ENCODE measurements around the gene TPRX1. TPM values are rescaled to one million over a fixed set of nuclear protein-coding genes. Genes with fewer than 3 reads are reported as not detected.
"Not testable (repeated sequence)": the region's sequence is repeated elsewhere in the genome, so short reads cannot be mapped to it uniquely, and the experiment has no call there.

The TPRX1 gene
- polyA plus RNA-seq, 3 donors, result not detected

GRCh38 chr19:47766359-47766620 is 38.1 kb downstream of the TPRX1 start:
- Histone ChIP-seq H3K79me2 (ENCODE audit: insufficient read depth, low read length) (no peaks in the 10 kb centered on the region), H3K4me3 (replicated peaks in 1 of 3; ENCODE audit: low read depth in 2 of 3, low read length in 3 of 3) (no peak overlapping the region), H3K4me2 (replicated peaks; ENCODE audit: extremely low read depth, low read length, poor library complexity, severe bottlenecking) (no peak overlapping the region), H3K27ac (ENCODE audit: low read depth in 1 of 2, low read length in 2 of 2) (no peak overlapping the region), H3K9ac (ENCODE audit: insufficient read depth, low read length, poor library complexity, severe bottlenecking) (no peak overlapping the region), H3K4me1 (ENCODE audit: control insufficient read depth in 1 of 2, insufficient read depth in 2 of 2, low read length in 2 of 2) (no peaks in the 10 kb centered on the region), H2AFZ (ENCODE audit: insufficient read depth, low read depth, low read length, poor library complexity, severe bottlenecking) (no peak overlapping the region), H3K27me3 (ENCODE audit: control insufficient read depth in 2 of 2, insufficient read depth in 2 of 2, low read length in 2 of 2) (no peaks in the 10 kb centered on the region), H3K9me3 (replicated peaks in 1 of 2; ENCODE audit: control insufficient read depth in 1 of 2, insufficient read depth in 1 of 2, low read length in 2 of 2) (no peaks in the 10 kb centered on the region), H4K20me1 (ENCODE audit: insufficient read depth, low read length) (no peaks in the 10 kb centered on the region), H3K36me3 (replicated peaks in 1 of 2; ENCODE audit: control insufficient read depth in 1 of 2, insufficient read depth in 2 of 2, low read length in 2 of 2) (no peaks in the 10 kb centered on the region)
- WGBS (ENCODE audit: insufficient coverage), result 90% methylated on average over 5 of the region's 7 CpGs
- no peaks in the 10 kb centered on the region for H3K4me1 Mint-ChIP-seq
- H3K36me3 Mint-ChIP-seq, result no peaks in the 10 kb centered on the region
- no peaks in the 10 kb centered on the region for H3K9me3 Mint-ChIP-seq
- no peak for TF ChIP-seq CTCF (IDR thresholded peaks at IDR 0.05)
- intact Hi-C loops (cut with micrococcal nuclease), result no loop called here
- peaks cover 0 to 2% (median 0%) of the 10 kb centered on the region in 3 donors for H3K27me3 Mint-ChIP-seq (ENCODE audit: low read depth in 3 of 3)
- peak overlapping the region in 1 of 7 donors; percentile 76 for H3K27ac Mint-ChIP-seq
- H3K4me3 Mint-ChIP-seq, result no peak overlapping the region
- no peak for DNase-seq

- Histone ChIP-seq H3K4me2 (replicated peaks; ENCODE audit: extremely low read depth, low read length, poor library complexity, severe bottlenecking) (no peak overlapping the region), H3K27ac (ENCODE audit: low read depth in 1 of 2, low read length in 2 of 2) (no peak overlapping the region), H3K9ac (ENCODE audit: insufficient read depth, low read length, poor library complexity, severe bottlenecking) (no peak overlapping the region), H3K36me3 (replicated peaks in 1 of 2; ENCODE audit: control insufficient read depth in 1 of 2, insufficient read depth in 2 of 2, low read length in 2 of 2) (no peaks in the 10 kb centered on the region), H3K4me3 (replicated peaks in 1 of 3; ENCODE audit: low read depth in 2 of 3, low read length in 3 of 3) (no peak overlapping the region), H3K9me3 (replicated peaks in 1 of 2; ENCODE audit: control insufficient read depth in 1 of 2, insufficient read depth in 1 of 2, low read length in 2 of 2) (no peaks in the 10 kb centered on the region), H2AFZ (ENCODE audit: insufficient read depth, low read depth, low read length, poor library complexity, severe bottlenecking) (no peak overlapping the region), H4K20me1 (ENCODE audit: insufficient read depth, low read length) (no peaks in the 10 kb centered on the region), H3K4me1 (ENCODE audit: control insufficient read depth in 1 of 2, insufficient read depth in 2 of 2, low read length in 2 of 2) (no peaks in the 10 kb centered on the region), H3K79me2 (ENCODE audit: insufficient read depth, low read length) (no peaks in the 10 kb centered on the region), H3K27me3 (ENCODE audit: control insufficient read depth in 2 of 2, insufficient read depth in 2 of 2, low read length in 2 of 2) (no peaks in the 10 kb centered on the region)
- intact Hi-C loops (cut with micrococcal nuclease), result no loop called here
- Mint-ChIP-seq H3K27me3 (ENCODE audit: low read depth in 3 of 3) (peaks cover 0 to 2% (median 0%) of the 10 kb centered on the region in 3 donors), H3K4me3 (no peak overlapping the region), H3K36me3 (no peaks in the 10 kb centered on the region), H3K4me1 (no peaks in the 10 kb centered on the region), H3K27ac (peak overlapping the region in 1 of 7 donors; percentile 76), H3K9me3 (no peaks in the 10 kb centered on the region)
- WGBS (ENCODE audit: insufficient coverage), result 57% methylated on average over 15 of the region's 19 CpGs
- no peak for DNase-seq
- TF ChIP-seq CTCF (IDR thresholded peaks at IDR 0.05), result peak; percentile 64
These were observed 38.6 kb downstream of the TPRX1 start for GRCh38 chr19:47765523-47766358.

GRCh38 chr19:47764705-47765104 is 39.6 kb downstream of the TPRX1 start:
- 80% methylated on average over 1 of the region's 3 CpGs for WGBS (ENCODE audit: insufficient coverage)
- H3K9ac ChIP-seq (ENCODE audit: insufficient read depth, low read length, poor library complexity, severe bottlenecking); H3K4me1 ChIP-seq (ENCODE audit: control insufficient read depth in 1 of 2, insufficient read depth in 2 of 2, low read length in 2 of 2); H3K9me3 ChIP-seq (replicated peaks in 1 of 2; ENCODE audit: control insufficient read depth in 1 of 2, insufficient read depth in 1 of 2, low read length in 2 of 2); H2AFZ ChIP-seq (ENCODE audit: insufficient read depth, low read depth, low read length, poor library complexity, severe bottlenecking); DNase-seq; H3K4me3 ChIP-seq (replicated peaks in 1 of 3; ENCODE audit: low read depth in 2 of 3, low read length in 3 of 3); H3K27ac ChIP-seq (ENCODE audit: low read depth in 1 of 2, low read length in 2 of 2); H3K9me3 Mint-ChIP-seq; H3K4me1 Mint-ChIP-seq; H3K79me2 ChIP-seq (ENCODE audit: insufficient read depth, low read length); H4K20me1 ChIP-seq (ENCODE audit: insufficient read depth, low read length); intact Hi-C loops (cut with micrococcal nuclease); H3K36me3 Mint-ChIP-seq; H3K27me3 Mint-ChIP-seq (ENCODE audit: low read depth in 3 of 3); H3K4me2 ChIP-seq (replicated peaks; ENCODE audit: extremely low read depth, low read length, poor library complexity, severe bottlenecking); H3K27ac Mint-ChIP-seq; H3K27me3 ChIP-seq (ENCODE audit: control insufficient read depth in 2 of 2, insufficient read depth in 2 of 2, low read length in 2 of 2); H3K4me3 Mint-ChIP-seq; H3K36me3 ChIP-seq (replicated peaks in 1 of 2; ENCODE audit: control insufficient read depth in 1 of 2, insufficient read depth in 2 of 2, low read length in 2 of 2): not testable (repeated sequence)
